D721Med (cell line): Measurements from ENCODE around the gene KLRF1.

Experiments
- DNase-seq: peaks from one replicate; pipeline ENCODE4 v3.0.0; 2011; ENCODE audit warnings: low spot score; ENCODE audit not compliant: insufficient read length
- FAIRE-seq: peaks from 2 replicates; lab custom pipeline; 2011; peaks lifted over from hg19 to GRCh38; lab: Jason Lieb, UNC
- CTCF ChIP-seq: IDR thresholded peaks from 2 replicates; pipeline ENCODE4 v1.5.1; 2012; ENCODE audit warnings: mild to moderate bottlenecking, control low read depth; ENCODE audit not compliant: insufficient read depth; ENCODE audit errors: missing control alignments

Gene KLRF1

GRCh38 chr12:9829982-9830381 is 2.7 kb downstream of the KLRF1 start:
- TF ChIP-seq CTCF, result no peak
- FAIRE-seq (no peak), DNase-seq (no peak)

GRCh38 chr12:9831720-9832119 is 4.4 kb downstream of the KLRF1 start:
- DNase-seq (no peak), FAIRE-seq (no peak)
- no peak for TF ChIP-seq CTCF

GRCh38 chr12:9843407-9843806 is 16.1 kb downstream of the KLRF1 start:
- no peak for TF ChIP-seq CTCF
- DNase-seq (no peak), FAIRE-seq (no peak)

- DNase-seq, result no peak
- FAIRE-seq, result no peak
- no peak for TF ChIP-seq CTCF
These were observed 21.6 kb downstream of the KLRF1 start for GRCh38 chr12:9848899-9849298.

- DNase-seq (no peak), FAIRE-seq (no peak)
- no peak for TF ChIP-seq CTCF
These were observed 23.8 kb downstream of the KLRF1 start for GRCh38 chr12:9851050-9851449.

- TF ChIP-seq CTCF, result no peak
- no peak for FAIRE-seq
- no peak for DNase-seq
These were observed 24.6 kb downstream of the KLRF1 start for GRCh38 chr12:9851927-9852326.

- no peak for TF ChIP-seq CTCF
- FAIRE-seq, result no peak
These were observed 28.9 kb downstream of the KLRF1 start for GRCh38 chr12:9856151-9856550.

More at GRCh38 chr12:9856151-9856550, 28.9 kb downstream of the KLRF1 start:
- no peak for DNase-seq
